HEK293 (cell line): ENCODE data around the gene ANTXR1.

Experiments used
- FEZF1 ChIP-seq: fragments of 450-650 bp; formaldehyde crosslinking; IDR thresholded peaks from 2 replicates; pipeline ENCODE4 v1.5.1; 2016; ENCODE audit warnings: missing biosample characterization, missing genetic modification characterization
- GLIS2 ChIP-seq: fragments of 450-650 bp; formaldehyde crosslinking; IDR thresholded peaks from 2 replicates; pipeline ENCODE4 v1.5.1; 2016; ENCODE audit warnings: missing biosample characterization, missing genetic modification characterization
- IKZF3 ChIP-seq: fragments of 450-650 bp; IDR thresholded peaks from 2 replicates; pipeline ENCODE4 v1.5.0; 2018; ENCODE audit warnings: missing biosample characterization, mild to moderate bottlenecking, missing genetic modification characterization, moderate library complexity
- MEIS1 ChIP-seq: sonication (generic); formaldehyde crosslinking; IDR thresholded peaks from 2 replicates; pipeline ENCODE4 v1.8.1; 2022; ENCODE audit warnings: missing genetic modification reagents, mild to moderate bottlenecking, borderline replicate concordance
- MYNN ChIP-seq: fragments of 450-650 bp; formaldehyde crosslinking; IDR thresholded peaks from 2 replicates; pipeline ENCODE4 v1.5.1; 2016; ENCODE audit warnings: missing biosample characterization, missing genetic modification characterization, borderline replicate concordance
- MZF1 ChIP-seq: fragments of 450-650 bp; formaldehyde crosslinking; IDR thresholded peaks from 2 replicates; pipeline ENCODE4 v1.5.1; 2017; ENCODE audit warnings: missing biosample characterization, missing genetic modification characterization, borderline replicate concordance
- OSR2 ChIP-seq: fragments of 450-650 bp; formaldehyde crosslinking; IDR thresholded peaks from 2 replicates; pipeline ENCODE4 v1.5.1; 2016; ENCODE audit warnings: missing biosample characterization, missing genetic modification characterization
- PATZ1 ChIP-seq: fragments of 450-650 bp; formaldehyde crosslinking; IDR thresholded peaks from 2 replicates; pipeline ENCODE4 v1.5.1; 2016; ENCODE audit warnings: missing biosample characterization, missing genetic modification characterization
- PRDM10 ChIP-seq: fragments of 450-650 bp; formaldehyde crosslinking; IDR thresholded peaks from 2 replicates; pipeline ENCODE4 v1.5.1; 2016; ENCODE audit warnings: missing biosample characterization, missing genetic modification characterization
- PRDM6 ChIP-seq: fragments of 450-650 bp; formaldehyde crosslinking; IDR thresholded peaks from 2 replicates; pipeline ENCODE4 v1.5.1; 2017; ENCODE audit warnings: missing biosample characterization, missing genetic modification characterization
- TRIM28 ChIP-seq: IDR thresholded peaks from 2 replicates; pipeline ENCODE4 v1.6.1; 2011; ENCODE audit warnings: low read length, control low read depth, borderline replicate concordance
- ZBTB26 ChIP-seq: fragments of 450-650 bp; formaldehyde crosslinking; optimal IDR thresholded peaks from 2 replicates; pipeline ENCODE3; 2016; ENCODE audit warnings: missing biosample characterization, mild to moderate bottlenecking, missing genetic modification characterization
- ZNF114 ChIP-seq: fragments of 450-650 bp; formaldehyde crosslinking; IDR thresholded peaks from 2 replicates; pipeline ENCODE4 v1.5.0; 2017; ENCODE audit warnings: missing biosample characterization, missing genetic modification characterization
- ZNF138 ChIP-seq: fragments of 450-650 bp; formaldehyde crosslinking; IDR thresholded peaks from 2 replicates; pipeline ENCODE4 v1.5.1; 2016; ENCODE audit warnings: missing biosample characterization, missing genetic modification characterization, borderline replicate concordance
- ZNF155 ChIP-seq: fragments of 450-650 bp; formaldehyde crosslinking; IDR thresholded peaks from 2 replicates; pipeline ENCODE4 v1.5.1; 2016; ENCODE audit warnings: missing biosample characterization, missing genetic modification characterization
- ZNF184 ChIP-seq: fragments of 450-650 bp; IDR thresholded peaks from 2 replicates; pipeline ENCODE4 v1.5.1; 2018; ENCODE audit warnings: missing biosample characterization, mild to moderate bottlenecking, missing genetic modification characterization
- ZNF211 ChIP-seq: fragments of 450-650 bp; formaldehyde crosslinking; IDR thresholded peaks from 2 replicates; pipeline ENCODE4 v1.5.1; 2016; ENCODE audit warnings: low read depth, missing biosample characterization, missing genetic modification characterization
- ZNF302 ChIP-seq: fragments of 450-650 bp; formaldehyde crosslinking; IDR thresholded peaks from 2 replicates; pipeline ENCODE4 v1.5.1; 2016; ENCODE audit warnings: missing biosample characterization, missing genetic modification characterization, low read depth
- ZNF366 ChIP-seq: fragments of 450-650 bp; formaldehyde crosslinking; conservative IDR thresholded peaks from 2 replicates; pipeline ENCODE4 v1.5.1; 2016; ENCODE audit warnings: missing biosample characterization, missing genetic modification characterization
- ZNF394 ChIP-seq: fragments of 450-650 bp; formaldehyde crosslinking; IDR thresholded peaks from 2 replicates; pipeline ENCODE4 v1.5.1; 2016; ENCODE audit warnings: missing biosample characterization, missing genetic modification characterization, mild to moderate bottlenecking, moderate library complexity, borderline replicate concordance
- ZNF510 ChIP-seq: fragments of 450-650 bp; formaldehyde crosslinking; IDR thresholded peaks from 2 replicates; pipeline ENCODE4 v1.5.1; 2018; ENCODE audit warnings: mild to moderate bottlenecking, missing genetic modification characterization, missing biosample characterization; ENCODE audit not compliant: insufficient replicate concordance
- ZNF621 ChIP-seq: fragments of 450-650 bp; formaldehyde crosslinking; IDR thresholded peaks from 2 replicates; pipeline ENCODE4 v1.5.1; 2017; ENCODE audit warnings: missing biosample characterization, missing genetic modification characterization
- ZNF654 ChIP-seq: fragments of 450-650 bp; formaldehyde crosslinking; IDR thresholded peaks from 2 replicates; pipeline ENCODE4 v1.5.1; 2016; ENCODE audit warnings: low read depth, missing biosample characterization, missing genetic modification characterization
- ZNF658 ChIP-seq: fragments of 450-650 bp; formaldehyde crosslinking; IDR thresholded peaks from 2 replicates; pipeline ENCODE4; 2016; ENCODE audit warnings: missing biosample characterization, missing genetic modification characterization
- ZNF777 ChIP-seq: fragments of 450-650 bp; formaldehyde crosslinking; IDR thresholded peaks from 2 replicates; pipeline ENCODE4 v1.5.1; 2017; ENCODE audit warnings: missing biosample characterization, missing genetic modification characterization, borderline replicate concordance
- ZNF791 ChIP-seq: fragments of 450-650 bp; formaldehyde crosslinking; IDR thresholded peaks from 2 replicates; pipeline ENCODE4 v1.5.1; 2016; ENCODE audit warnings: missing biosample characterization, missing genetic modification characterization
- ZNF837 ChIP-seq: fragments of 450-650 bp; formaldehyde crosslinking; IDR thresholded peaks from 2 replicates; pipeline ENCODE4 v1.5.1; 2016; ENCODE audit warnings: missing biosample characterization, missing genetic modification characterization
- ZSCAN5A ChIP-seq: fragments of 450-650 bp; formaldehyde crosslinking; IDR thresholded peaks from 2 replicates; pipeline ENCODE4 v1.5.1; 2016; ENCODE audit warnings: missing biosample characterization, missing genetic modification characterization
- TF ChIP-seq, protein P1 (sequence below): fragments of 450-650 bp; formaldehyde crosslinking; IDR thresholded peaks from 2 replicates; pipeline ENCODE4 v1.5.1; 2016; ENCODE audit warnings: missing biosample characterization, missing genetic modification characterization

ANTXR1 gene

DNA sequence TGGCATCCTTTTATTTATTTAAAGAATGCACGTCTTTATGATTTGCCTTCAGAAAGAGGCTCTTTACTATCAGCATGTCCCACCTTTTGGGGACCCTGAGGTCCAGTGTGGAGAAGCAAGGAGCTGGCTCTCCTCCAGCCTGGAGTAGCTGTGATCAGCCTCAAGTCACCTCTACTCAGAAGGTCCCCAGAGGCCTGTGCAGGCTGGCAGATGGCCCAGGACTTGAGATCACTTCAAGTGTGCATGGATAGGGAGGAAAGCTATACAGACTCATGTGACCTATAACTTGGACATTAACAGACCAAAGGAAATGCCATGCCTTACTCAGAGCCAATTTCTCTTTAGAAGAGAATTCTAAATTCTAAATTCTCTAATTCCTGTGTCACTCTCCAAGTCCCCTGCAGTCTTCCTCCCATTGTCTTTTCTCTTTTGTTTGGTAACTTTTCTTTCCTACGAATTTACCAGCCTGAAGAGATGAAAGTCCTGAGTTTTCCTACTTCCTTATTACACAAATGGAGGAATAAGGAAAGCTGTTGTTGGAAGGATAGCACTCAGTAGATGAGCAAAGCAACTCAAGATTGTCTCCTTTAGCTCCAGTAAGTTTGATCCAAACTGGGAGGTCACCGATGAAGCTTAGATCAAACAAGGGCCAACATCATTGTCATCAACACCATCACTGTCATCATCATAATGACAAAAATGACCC is 210.1 kb downstream of the ANTXR1 start (continued):
- no peak for TF ChIP-seq ZNF837 (tag by site-specific recombination)
- TF ChIP-seq PATZ1 (tag by site-specific recombination): no peak
- TF ChIP-seq ZNF366: peak; percentile 70
- TF ChIP-seq PRDM10 (tag by site-specific recombination): peak; percentile 60
- no peak for TF ChIP-seq MEIS1 (CRISPR knock-in tag)
- no peak for TF ChIP-seq ZNF777 (tag by site-specific recombination)
- no peak for TF ChIP-seq ZNF621
- TF ChIP-seq ZBTB26 (tag by site-specific recombination): no peak
- TF ChIP-seq ZNF302 (tag by site-specific recombination): no peak
- TF ChIP-seq MYNN: no peak
- TF ChIP-seq IKZF3 (tag by site-specific recombination): peak; percentile 55; the same call in 1 of the 2 replicates
- no peak for TF ChIP-seq OSR2 (tag by site-specific recombination)
- no peak for TF ChIP-seq ZSCAN5A (tag by site-specific recombination)
- TF ChIP-seq ZNF138 (tag by site-specific recombination): no peak
- no peak for TF ChIP-seq ZNF155
- no peak for TF ChIP-seq TRIM28
- peak; percentile 99 for TF ChIP-seq ZNF394 (tag by site-specific recombination)
- TF ChIP-seq ZNF791: no peak
- TF ChIP-seq FEZF1: peak; percentile 69
- TF ChIP-seq ZNF658 (tag by site-specific recombination): no peak
- no peak for TF ChIP-seq ZNF654
- TF ChIP-seq GLIS2 (tag by site-specific recombination): no peak
- peak; percentile 14; the same call in 1 of the 2 replicates for TF ChIP-seq PRDM6
- TF ChIP-seq MZF1 (tag by site-specific recombination): no peak
- TF ChIP-seq ZNF114 (tag by site-specific recombination): no peak
- no peak for TF ChIP-seq ZNF510
- TF ChIP-seq ZNF184 (tag by site-specific recombination): no peak
- TF ChIP-seq ZNF211 (tag by site-specific recombination): no peak
- TF ChIP-seq, protein P1, sequence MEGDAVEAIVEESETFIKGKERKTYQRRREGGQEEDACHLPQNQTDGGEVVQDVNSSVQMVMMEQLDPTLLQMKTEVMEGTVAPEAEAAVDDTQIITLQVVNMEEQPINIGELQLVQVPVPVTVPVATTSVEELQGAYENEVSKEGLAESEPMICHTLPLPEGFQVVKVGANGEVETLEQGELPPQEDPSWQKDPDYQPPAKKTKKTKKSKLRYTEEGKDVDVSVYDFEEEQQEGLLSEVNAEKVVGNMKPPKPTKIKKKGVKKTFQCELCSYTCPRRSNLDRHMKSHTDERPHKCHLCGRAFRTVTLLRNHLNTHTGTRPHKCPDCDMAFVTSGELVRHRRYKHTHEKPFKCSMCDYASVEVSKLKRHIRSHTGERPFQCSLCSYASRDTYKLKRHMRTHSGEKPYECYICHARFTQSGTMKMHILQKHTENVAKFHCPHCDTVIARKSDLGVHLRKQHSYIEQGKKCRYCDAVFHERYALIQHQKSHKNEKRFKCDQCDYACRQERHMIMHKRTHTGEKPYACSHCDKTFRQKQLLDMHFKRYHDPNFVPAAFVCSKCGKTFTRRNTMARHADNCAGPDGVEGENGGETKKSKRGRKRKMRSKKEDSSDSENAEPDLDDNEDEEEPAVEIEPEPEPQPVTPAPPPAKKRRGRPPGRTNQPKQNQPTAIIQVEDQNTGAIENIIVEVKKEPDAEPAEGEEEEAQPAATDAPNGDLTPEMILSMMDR: no peak
